NCI-H1105 (cell line): ENCODE measurements around the gene DERL2.
A peak's percentile ranks its signal among the peaks of the same experiment; 100 is the strongest.

Experiments used
- DNase-seq: peaks from one replicate; lab custom pipeline; 2025; lab: John Stamatoyannopoulos, UW

DERL2 gene

DNA sequence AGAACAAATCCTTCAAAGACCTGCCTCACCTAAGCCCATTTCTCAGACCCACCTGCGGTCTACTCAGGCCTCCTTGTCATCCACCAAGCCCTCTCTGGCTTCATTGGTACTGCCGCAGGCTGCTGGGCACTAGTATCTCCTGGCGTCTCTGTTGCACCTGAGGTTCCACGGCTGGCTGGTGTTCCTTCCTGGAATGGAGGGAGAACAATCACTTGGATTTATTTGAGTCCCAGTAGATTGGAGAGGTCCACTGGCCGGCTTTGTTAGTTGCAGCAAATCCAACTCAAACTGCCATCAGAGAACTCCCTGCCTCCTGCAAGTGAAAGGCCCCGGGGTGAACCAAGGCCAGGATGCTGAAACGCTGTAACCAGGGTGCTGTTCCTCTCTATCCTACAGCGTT lies 15.7 kb upstream of the DERL2 start:
- DNase-seq, result no peak

DNA sequence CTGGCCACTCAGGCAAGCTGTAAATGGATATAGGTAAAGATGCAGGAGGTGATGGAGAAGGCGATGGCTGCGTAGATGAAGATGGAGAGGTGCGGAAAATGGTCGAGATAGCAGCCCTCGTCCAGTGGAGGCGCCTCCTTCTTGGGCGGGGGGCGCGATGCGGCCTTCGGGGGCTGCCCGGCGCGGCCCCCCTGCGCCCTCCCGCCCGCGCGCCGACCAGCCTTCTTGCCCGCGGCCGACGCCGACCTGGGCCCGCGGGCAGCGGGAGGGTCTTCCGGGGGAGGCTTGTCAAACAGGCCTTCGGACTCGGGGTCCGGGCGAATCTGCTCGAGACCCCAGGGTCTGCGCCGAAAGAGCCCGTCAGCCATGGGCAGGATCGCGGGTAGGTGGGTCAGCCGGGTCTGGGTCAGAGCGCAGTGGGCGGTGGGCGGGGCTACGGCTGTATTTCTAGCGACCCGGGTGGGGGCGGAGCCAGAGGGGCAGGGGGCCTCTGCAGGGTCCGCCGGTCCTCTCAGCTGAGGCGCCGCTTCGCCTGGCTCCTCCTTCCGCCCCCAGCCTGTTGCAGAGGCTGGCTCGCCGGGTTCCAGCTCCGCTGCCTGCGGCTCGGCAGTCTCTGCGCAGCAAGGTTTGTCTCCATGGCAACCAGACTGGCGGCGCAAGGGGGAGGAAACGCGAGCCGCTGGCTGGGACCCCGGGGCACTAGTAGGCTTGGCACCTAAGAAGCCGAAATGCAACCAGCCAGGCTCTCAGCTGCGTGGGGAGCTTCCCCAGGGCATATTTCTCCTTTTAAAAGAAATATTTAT lies 14.8 kb upstream of the DERL2 start:
- DNase-seq, result peak; percentile 97

DNA sequence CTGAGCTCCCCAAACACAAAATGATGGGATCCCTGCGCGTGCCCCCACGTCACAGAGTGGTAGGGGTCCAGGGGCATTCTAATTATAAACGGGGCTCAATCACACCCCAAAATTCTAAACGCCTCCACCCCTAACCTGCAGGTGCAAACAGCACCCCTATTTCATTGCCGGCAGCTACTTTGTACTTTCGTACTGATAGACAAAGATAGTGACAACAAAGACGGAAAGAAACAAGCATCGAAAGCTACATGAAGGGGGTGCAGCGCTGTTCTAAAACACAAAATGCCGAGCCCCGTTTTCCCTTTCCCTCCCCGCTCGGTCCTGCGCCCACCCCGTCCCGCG lies 14.2 kb upstream of the DERL2 start:
- DNase-seq, result no peak

DNA sequence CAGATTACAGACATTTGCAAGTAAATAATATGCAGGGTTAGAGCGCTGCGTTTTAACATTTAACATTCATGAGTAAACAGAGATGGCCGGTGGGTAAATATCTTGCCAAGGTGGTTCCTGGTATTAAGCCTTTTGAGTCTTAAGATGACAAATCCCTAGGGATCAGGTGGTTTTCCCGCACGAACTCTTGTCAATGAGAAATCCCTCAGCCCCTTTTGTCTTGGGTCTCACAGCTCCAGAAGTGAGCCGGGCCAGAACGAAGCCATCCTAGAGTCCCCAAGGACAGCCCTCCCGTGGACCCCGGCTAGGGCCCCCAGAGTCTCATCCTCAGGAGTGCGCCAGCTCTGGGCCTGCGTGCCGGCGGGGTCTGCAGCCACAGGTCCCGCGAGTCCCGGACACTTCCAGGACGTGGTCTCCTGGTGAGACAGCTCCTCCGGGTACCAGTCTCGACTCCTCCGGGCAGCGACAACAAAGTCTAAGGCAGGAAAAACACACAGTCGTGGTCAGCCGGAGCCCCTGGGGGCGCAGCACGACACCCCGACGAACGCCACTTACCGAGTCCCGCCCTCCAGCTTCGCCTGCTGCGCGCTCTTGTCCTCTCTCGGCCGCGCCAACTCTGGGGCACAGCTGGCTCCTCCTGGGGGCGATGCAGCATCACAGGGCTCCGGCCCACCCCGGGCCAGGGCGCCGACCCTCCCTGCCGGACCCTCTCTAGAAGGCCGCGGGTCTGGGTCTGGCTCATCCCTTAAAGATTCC lies 13.7 kb upstream of the DERL2 start:
- peak; percentile 29 for DNase-seq

DNA sequence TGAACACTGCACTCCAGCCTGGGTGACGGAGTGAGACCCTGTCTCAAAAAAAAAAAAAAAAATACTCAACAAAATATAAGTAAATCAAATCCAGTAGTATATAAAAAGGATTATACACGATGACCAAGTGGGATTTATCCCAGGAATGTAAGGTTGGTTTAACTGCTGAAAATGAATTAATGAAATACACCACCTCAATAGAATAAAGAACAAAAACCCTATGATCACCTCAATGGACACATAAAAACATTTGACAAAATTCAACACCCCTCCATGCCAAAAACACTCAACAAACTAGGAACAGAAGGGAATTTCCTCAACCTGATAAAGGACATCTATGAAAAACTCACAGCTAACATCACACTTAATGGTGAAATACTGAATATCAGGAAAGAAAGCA lies 7.0 kb upstream of the DERL2 start:
- no peak for DNase-seq

DNA sequence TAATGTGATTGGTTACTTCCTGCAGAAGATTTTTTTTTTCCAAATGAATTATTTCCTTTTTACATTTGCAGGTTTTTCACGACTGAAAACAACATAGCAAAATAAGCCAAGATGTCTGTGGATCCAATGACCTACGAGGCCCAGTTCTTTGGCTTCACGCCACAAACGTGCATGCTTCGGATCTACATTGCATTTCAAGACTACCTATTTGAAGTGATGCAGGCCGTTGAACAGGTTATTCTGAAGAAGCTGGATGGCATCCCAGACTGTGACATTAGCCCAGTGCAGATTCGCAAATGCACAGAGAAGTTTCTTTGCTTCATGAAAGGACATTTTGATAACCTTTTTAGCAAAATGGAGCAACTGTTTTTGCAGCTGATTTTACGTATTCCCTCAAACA lies 2.8 kb upstream of the DERL2 start:
- no peak for DNase-seq

DNA sequence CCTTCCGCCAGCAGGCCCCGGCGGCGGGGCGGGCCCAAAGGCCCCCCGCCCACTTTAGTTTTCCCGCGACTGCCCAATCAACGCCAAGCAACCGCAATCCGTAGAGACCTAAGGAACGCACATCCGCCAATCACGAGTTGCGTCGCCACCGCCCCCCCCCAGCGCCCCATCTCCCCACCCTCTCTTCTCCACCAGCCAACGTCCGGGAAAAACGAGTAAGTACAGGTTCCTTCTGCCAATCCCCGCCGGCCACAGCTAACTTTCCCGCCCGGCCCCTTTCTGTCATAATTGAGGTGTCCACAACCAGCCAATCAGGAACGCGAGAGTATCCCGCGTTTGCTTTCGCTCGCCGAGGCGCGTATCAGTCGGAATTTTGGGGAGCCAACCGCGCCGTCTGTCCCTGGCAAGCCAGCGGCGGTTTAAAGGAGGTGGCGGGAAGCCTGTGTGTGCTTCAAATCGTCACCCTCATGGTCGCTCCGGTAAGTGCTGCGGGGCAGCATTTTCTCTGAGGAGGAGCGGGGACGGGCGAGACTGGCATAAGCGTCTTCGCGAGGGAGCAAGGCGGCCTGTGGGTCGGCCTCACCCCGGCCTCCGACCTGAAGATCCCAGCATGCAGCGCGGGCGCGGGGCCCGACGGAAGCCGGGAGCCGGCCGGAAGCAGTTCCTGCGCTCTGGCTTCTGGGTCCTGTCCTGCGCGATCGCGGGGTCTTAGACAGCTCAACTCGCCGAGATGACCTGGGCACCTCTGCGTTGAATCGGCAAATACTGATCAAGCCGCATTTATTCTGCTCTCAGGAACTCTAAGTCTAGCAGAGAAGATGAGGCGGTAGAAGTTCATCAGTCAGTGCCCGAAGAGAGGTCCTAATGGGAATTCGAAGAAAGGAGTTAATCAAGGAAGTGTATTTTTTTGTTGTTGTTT lies 487 bp upstream of the DERL2 start, which contains the start of gene MIS12:
Gene MIS12, plus strand, starts transcription at position 361 of the 919 bp plus-strand sequence. CDS start 2,297 bp downstream, outside the sequence.
- peak; percentile 99 for DNase-seq

DNA sequence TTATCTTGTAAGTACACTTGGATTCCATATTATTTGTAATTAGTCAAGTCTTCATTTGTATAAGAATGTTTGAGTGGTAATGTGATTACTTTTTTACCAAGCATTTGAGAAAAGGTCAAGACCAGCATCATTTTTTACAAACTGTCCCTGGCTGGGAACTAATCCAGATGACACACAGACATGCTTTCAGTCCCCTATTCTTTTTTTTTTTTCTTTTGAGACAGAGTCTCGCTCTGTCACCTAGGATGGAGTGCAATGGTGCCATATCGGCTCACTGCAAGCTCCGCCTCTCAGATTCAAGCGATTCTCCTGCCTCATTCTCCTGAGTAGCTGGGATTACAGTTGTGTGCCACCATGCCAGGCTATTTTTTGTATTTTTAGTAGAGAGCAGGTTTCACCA lies 4.5 kb downstream of the DERL2 start:
- DNase-seq, result no peak

DNA sequence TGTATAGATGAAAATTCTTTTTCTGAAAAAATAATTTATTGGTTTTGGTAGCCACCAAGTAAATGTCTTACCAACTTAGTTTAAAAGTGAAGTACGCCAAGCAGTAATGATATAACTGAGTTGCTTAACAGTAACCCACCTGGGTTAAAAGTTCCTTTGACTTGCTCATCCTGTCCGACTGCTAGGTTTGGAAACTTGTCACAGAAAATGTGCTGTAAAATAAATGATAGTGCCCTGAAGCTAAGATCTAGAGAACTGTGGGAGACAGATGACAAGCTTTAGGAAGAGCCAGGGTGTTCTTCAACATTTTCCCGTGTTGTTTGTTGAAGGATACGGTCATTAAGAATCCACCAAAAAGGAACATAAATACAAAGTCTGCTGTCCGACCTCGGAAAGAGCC lies 5.0 kb downstream of the DERL2 start:
- DNase-seq, result no peak

DNA sequence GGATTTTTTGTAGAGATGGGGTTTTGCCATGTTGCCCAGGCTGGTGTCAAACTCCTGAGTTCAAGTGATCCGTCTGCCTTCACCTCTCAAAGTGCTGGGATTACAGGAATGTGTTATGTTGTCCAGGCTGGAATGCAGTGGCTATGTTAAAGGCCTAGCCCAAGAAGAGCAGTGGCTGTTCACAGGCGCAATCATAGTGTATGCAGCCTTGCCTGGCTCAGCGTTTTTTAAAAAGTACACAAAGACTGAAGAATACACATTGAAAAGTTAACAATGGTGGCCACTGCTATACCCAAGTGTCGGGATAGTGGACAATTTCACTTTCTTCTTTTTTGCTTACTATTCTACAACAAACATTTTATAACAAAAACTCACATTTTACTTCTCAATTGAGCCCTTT lies 7.0 kb downstream of the DERL2 start:
- DNase-seq, result no peak

DNA sequence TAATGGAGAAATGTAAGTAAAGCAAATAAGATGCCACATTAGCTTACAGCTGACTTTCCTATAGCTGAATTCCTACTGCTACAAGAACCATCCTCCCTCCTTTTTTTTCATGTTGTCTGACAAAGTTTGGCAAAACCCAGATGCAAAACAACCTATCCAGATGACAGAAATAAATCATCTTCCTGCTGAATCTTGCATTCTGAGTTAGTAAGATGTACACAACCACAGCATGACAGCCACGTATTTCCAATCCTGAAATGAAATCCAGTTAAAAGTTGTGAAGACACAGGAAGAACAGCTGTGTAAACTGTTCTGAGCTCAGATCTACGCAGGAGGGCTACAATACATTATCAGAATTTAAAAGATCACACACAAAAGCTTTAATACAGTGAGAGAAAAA lies 12.1 kb downstream of the DERL2 start:
- DNase-seq, result no peak

DNA sequence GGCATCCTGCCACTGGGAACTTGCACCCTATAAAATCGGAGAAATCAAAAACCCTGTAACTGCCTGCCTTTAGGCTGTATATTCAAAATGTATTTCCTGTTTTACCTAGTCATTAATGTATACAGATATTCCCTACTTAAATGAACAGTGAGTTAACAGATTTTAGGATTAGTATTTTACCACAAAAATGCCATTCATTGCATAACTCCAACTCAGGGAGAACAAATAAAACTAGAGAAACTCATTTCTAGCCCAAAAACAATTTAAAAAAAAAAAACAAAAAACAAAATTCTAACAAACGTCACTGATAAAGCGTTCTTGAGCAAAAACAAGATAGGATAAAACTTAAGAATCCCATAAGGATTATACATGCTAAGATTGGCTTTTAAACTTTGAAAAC lies 13.5 kb downstream of the DERL2 start:
- DNase-seq, result no peak

DNA sequence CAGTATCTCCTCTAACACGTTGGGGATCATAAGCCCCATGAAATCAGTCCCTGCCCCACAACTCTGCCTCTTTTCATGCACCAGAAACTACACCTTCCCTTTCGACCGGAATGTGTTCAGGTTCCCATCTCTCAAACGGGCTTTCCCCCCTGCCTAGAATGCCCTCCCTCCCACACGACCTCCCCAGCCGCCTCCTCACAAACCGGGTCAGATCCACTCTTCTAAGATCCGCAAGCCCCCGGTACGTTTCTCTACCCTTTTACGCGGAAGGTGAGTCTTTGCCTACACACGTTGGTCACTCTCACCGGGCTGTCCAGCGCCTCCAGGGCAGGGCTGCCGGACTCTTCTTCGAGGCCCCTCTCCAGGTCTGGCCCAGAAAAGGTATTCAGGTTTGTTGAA lies 17.9 kb downstream of the DERL2 start:
- no peak for DNase-seq

DNA sequence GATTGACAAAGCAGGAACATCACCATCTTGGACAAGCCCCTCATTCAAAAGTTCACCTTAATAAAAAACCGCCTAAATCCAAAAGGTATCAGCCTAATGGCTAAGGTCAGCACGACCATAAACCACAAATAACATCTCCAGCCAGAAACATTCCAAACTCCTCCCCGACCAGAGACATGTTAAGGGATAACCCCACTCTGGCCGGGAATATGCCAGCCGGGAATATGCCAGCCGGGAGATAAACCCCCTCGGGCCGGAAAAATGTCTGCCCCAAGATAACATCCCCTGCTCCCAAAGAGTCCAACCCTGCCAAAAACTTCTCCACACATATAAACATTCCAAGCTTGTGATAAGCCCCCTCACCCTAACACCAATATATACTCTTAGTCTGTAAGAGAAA lies 18.6 kb downstream of the DERL2 start:
- DNase-seq, result no peak

DNA sequence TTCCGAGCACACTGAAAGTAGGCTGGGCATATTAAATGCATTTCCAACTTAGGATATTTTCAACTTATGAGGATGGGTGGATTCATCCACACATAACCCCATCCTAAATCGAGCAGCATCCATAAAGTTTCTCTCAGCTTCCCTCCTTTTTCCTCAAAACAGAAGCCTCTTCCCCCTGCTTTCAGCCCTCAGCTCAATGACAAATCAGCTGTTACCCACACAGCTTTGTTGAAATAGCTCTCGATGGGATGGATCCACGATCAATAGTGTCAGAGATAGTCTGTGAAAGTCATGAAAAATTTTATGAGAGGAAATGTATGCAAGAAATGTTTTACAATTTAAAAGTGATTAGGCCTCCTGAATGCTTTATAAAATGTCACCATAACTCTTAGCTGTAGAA lies 19.7 kb downstream of the DERL2 start:
- no peak for DNase-seq

DNA sequence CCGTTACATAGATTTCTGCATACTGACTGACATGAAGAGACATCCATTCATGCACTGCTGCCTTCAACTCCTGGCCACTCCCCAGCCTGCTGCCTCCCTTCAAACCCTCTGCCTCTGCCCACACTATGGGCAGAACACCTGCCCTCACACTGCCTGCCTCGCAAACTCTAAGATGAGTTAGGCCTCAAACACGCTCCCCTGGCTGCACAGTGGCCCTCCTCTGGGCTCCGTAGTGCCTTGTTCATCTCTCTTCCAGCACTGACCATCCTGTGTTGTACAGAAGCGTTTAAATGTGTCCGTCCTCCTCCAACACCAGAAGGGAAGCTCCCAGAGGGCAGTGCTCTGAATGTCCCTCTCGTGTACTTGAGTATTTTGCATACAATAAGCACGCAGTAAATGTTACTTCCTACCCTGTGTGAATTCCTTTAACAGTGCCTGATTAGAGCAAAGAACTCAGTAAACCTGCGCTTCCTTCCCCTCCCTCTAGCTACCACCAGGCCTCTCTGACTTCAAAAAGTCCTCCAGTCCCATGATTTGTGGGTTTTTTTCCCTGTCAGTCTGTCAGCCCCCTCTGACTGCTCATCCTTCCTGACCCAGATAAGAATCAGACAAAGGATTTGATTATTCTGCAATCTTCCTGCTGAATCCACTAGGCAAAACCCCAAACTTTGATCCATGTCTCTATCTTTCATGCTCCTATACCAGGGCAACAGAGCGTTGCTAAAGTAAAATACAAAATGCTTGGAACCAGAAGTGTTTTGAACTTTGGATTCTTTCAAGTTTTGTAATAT lies 21.1 kb downstream of the DERL2 start:
- no peak for DNase-seq

DNA sequence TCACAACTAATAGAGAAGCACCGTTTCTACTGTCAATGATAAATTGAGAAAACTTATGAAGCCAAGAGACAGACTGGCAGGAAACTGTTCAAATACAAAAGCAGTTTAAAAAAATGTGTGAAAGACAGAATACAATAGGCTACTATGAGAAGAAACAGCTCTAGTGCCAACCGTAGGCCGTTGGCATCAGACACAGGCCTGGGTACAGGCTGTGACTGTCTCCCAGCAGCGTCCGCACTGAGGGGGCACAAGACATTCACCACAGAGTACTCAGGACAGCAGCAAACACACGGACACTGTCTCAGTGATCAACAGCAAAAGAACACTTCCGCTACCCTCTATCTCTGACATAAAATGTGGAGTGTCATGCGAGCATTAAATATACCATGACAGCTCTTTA lies 39.2 kb downstream of the DERL2 start:
- DNase-seq, result no peak

DNA sequence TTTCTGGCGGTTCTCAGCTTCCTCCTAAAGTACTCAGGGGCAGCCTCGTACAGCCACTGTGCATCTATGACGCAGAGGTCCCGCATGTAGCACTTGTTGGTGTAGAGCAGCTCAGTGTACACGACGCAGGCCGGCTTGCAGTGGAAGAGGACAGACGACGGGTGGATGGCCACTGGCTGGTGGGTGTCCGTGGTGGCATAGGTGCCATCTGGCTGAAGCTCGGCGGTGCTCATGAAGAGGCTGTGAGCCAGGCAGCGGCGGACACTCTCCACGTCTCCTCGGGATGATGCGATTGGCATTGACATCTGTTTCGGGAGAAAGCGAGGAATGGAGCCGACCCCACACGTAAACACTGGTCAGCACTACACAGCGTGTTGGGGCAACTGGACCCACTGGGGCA lies 41.8 kb downstream of the DERL2 start:
- no peak for DNase-seq

DNA sequence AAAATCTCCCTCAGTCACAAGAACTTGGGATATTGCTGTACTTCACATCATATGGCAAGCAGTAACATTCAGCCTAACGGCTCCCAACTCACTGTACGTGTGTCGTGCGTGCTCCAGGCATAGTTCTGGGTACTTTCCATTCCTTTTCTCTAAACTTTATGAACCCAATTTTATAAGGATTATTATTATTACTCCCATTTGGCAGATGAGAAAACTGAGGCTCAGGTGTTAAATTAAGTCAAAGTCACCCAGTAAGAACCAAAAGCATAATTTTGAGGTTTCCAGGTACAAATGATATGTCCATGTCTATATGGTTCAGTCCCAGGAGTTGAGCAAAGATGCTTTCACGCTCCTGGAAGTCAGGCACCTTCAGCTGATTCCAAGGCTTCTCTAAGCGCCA lies 42.2 kb downstream of the DERL2 start:
- no peak for DNase-seq

DNA sequence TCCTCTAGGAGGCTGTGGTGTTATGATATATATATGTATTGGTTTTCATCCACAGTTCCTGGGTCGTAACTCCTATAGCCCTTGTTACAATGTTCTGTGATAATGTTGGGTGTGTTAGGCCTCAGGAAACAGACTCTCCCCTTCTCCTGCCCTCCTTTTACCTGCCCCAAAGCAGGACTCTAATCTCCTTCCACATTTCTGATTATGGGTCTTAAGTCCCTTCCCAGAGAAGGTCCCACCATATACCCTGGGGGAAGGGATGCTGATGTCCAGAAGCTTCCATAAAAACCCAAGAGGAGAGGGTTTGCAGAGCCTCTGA lies 46.6 kb downstream of the DERL2 start:
- DNase-seq, result no peak

DNA sequence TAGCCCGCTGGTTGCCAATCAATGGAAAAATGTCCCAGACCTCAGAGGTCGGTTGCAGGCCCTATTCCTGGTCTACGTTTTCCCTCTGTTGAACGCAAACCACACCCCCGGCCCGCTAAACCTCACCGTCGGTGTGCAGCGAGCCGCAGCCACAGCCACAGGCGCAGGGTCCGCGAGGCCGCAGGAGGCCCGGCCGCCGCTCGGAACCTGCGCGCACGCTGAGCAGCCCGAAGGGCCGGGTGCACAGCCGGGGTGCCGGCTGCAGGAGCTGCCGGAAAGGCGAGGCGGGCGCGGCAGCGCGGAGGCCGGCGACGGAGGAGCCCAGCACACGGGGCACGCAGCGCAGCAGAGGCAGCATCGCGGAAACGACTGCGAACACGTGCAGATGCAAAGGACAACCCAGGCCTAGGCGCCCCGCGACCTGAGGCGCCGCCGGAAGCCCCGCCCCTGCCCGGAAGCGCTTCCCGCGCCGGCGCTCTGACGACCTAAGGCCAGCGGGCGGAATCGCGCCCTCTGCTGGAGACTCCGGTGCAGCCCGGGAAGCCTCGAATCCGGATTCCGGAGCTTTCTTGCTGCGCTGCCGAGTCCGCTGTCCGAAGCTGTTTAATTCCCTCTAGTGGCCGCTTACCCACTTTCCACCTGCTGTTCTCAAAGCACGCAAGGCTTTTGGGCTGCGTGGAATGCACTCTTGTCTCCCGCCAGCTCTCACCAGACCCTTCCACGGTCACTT lies 47.1 kb downstream of the DERL2 start, which contains the start of gene C1QBP:
Gene C1QBP, minus strand, starts transcription at position 440 of the 730 bp plus-strand sequence. Its CDS starts 82 bp downstream, at position 358.
- peak; percentile 91 for DNase-seq
